ENCODE measurements around the gene APEX1.
"Not testable (repeated sequence)": the region's sequence is repeated elsewhere in the genome, so short reads cannot be mapped to it uniquely, and the experiment has no call there.

The APEX1 gene

DNA sequence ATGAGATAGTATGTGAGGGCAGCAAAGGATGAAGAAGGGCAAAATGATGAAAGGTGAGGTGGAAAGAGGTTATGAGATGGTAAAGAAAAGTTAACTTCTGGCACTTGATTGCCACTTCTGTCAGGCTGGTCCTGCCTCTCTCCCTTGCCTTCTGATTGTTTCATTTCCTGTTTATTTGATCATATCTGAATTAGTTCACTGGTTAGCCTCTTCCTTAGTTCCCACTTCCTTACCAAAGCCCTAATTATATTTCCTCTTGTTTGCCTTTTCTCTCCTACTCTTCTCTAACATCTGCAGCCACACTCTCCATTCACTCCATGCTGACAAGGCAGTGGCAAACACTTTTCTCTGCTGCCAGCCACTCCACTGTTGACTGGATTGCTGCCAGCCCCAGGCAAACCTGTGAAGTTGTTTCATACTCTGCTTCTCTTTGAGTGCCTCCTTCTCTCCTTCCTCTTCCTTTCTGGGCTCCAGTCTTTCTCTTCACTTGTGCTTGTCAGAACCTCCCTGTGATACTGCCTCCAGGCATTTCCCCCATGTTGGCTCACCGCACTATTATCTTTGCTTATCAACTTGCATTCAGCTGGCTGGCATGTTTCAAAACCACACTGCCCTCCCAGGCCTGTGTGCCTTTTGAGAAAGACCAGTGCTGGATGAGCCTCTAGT is 22.3 kb downstream of the APEX1 start:
- DNase-seq: no peak

DNA sequence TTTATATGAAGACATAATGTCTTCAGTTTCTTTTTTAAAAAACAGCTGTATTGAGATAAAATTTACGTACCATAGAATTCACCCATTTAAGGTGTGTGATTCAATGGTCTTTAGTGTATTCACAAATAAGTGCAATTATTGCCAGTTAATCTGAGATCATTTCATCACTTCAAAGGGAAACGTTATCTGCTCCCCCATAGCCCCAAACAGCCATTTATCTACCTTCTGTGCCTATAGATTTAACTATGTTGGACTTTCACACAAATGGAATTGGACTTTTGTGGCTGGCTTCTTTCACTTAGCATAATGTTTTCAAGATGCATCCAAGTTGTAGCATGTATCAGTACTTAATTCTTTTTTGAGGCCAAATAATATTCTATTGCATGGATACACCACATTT is 23.9 kb downstream of the APEX1 start:
- no peak for DNase-seq

DNA sequence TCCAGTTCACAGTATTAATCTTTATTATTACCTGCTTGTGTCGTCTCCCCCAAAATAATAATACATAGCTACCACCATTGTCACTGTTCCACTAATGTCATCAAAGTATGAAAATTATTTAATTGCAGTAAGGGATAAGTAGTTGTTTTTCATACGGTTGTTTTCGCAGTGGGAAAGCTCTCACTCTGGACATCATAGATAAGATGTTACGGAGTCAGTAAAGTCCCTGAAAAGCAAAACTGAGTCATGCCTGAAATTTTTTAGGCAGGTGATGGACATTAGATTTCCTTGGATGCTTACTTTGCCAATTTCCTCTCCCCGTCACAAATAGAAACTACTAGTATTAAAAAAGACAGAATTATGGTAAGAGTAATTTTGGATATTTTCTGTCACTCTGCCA is 27.4 kb downstream of the APEX1 start:
- no peak for DNase-seq

DNA sequence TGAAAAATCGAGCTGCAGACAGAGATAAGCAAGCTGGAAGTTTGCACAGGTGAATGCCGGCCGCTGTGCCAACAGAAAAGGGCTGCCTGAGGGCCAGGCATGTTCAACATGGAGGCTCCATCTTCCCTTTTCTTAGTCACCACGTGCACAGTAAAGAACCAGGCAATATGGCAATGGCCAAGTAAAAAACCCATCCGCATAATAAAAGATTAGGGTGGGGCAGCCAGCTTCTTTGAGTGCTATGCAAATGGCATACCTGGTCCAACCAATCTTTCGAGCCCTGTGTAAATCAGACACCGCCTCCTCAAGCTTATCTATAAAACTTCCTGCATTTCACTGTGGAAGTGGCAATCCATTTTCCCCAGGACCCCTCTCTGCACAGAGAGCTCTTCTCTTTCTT is 30.9 kb downstream of the APEX1 start:
- DNase-seq: no peak

DNA sequence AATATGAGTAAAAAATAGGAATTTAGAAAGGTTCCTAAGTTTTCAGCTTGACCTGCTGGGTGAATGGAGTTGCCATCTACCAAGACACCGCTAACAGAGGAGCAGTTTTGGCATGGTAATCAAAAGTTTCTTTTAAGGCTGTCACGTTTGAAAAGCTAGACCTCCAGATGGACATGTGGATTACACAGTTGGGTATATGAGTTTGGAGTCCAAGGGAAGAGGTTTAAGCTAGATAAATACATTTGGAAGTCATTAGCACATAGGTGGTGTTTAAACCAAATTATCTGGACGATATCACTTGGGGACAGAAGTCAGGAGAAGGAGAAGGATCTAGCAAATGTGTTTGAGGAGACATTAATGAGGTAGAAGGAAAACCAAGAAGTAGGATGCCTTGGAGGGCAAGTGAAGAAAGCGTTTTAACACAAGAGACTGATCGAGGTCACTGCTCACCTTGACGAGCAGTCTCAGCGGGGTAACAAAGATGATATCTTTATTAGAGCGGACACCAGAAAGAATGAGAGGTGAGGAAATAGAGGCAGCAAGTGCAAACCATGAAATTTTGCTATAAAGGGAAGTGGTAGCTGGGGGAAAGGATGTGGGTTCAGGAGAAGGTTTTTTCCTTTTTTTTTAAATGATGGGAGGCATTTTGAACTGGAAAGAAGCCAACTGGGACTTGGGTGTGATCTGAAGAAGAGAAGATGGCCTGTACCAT is 31.8 kb downstream of the APEX1 start:
- no peak for DNase-seq

DNA sequence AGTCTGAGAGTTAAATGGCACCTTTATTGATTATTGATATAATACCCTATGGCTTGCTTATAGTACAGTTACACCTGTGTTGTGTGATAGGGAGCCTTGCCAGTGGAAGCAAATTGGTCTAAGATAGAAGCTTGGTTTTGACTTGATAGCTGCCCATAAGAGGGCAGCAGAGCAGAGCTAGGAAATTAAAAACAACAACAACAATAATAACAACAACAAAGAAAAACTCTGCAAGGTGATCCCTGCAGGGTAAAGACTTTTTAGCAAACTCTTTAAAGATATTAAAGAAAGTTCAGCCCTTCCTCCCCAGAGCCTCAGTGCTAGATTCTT is 32.3 kb downstream of the APEX1 start:
- DNase-seq: no peak

DNA sequence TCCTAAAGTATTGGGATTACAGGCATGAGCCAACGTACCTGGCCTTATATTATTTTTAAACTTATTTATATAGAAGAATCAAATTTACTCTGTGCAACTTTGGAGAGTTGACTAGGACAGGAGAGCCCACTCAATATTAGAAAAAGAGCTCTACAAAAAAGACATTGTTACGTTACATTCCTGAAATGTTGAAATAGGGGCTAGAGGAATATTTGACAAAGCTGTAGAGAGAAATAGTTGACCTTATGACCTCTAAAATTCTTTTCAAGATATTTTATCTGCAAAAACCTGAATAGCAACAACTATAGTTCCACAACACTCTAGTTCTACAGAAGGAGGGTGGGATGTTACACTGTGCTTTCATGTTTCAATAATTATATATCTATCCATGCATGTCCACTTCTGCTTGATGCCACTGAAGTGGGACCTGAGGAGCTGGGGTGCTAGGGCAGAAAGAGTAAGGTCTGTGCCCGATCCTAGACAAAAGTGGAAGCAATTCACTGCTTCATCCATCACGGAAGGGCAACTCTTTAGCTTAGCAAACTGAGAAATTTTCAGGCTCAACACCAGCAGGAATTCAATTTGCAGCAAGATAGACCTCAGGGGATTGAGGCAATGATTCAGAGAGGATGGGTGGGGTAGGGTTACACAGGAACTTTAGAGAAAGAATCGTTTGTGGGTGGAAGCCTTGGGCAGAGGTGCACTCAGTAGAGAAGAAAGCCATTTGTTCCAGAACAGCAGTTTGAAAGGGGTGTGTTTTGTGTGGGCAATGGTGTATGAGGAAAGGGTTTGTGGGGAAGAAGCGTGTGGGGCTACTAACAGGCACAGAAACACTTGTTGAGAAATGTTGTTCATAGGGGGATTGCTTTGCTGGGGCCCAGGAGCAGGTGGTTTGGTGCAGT is 34.3 kb downstream of the APEX1 start:
- DNase-seq: no peak

DNA sequence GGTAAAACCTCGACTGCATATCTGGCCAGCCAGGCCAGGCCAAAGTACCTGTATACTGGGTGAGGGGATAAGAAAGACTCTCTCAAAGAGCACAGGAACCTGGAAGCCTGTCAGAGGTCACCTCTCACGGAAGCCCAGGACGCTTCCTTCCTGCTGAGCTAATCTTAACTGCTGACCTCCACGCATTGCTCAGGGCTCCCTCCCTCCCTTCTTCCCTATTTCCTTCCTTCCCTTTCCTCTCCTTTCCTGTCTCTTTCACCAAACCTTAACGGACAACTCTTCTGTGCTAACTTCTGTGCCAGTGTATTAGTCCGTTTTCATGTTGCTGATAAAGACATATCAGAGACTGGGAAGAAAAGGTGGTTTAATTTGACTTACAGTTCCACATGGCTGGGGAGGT is 35.5 kb downstream of the APEX1 start:
- no peak for DNase-seq

DNA sequence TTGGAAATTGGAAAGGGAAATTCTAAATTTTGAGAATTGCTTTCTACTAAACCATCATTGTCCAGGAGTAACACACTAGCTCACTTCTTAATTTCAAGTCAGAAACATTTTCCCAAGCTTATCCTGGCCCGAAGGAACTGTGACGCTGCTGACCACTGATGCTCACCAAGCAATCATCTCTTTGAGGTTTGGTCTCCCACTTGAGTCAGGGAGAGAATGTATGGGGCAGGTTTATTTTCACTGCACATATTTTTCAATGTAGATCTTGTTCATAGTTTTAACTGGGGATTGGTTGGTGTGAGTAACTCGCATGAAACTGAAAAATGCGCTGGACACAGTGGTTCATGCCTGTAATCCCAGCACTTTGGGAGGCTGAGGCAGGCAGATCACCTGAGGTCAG is 37.5 kb downstream of the APEX1 start:
- DNase-seq: no peak

DNA sequence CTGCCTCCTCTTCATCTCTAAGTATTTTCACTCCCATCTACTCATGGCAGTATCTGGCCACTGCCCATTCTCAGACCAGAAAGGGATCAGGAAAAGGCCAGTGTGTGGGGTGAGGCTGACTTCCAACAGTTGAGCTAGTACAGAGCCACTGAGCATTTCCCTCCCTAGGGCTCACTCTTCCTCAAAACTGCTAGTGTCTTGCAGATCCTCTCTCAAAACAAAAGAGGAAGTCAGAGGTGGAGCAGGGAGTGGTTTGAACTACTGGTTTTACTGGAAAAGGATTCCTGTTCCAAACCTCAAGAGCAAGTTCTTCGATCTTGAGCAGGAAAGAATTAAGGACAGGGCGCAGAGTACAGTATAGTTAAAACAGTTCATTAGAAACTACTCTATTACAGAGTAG is 38.6 kb downstream of the APEX1 start:
- DNase-seq: no peak

DNA sequence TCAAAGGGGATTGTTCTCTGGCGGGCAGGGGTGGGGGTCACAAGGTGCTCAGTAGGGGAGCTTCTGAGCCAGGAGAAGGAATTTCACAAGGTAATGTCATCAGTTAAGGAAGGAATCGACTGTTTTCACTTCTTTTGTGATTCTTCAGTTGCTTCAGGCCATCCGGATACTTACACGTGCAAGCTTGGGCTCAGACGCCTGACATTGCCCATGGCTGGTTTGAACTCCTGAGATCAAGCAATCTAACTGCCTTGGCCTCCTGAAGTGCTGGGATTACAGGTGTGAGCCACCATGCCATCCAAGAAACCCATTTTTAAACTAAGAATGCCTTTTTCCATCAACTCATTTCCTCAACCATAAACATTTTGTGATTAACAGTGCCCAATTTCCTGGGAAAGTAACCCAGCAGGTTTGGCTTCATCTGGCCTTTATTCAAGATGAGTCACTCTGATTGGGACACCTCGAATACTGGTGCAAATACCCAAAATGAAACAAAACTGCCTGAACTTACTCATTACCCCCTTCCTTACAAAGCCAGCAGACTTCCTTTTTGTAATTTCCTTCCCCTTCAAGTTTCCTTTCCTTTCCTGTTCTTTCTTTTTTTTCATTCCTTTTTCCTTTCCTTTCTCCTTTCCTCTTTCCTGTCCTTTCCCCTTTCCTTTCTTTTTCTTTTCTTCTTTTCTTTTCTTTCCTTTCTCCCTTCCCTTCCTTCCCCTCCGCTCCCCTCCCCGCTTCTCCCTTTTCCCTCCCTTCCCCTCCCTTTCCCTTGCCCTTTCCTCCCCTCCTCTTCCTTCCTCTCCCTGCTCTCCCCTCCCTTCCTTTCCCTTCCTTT is 40.1 kb downstream of the APEX1 start:
- no peak for DNase-seq

DNA sequence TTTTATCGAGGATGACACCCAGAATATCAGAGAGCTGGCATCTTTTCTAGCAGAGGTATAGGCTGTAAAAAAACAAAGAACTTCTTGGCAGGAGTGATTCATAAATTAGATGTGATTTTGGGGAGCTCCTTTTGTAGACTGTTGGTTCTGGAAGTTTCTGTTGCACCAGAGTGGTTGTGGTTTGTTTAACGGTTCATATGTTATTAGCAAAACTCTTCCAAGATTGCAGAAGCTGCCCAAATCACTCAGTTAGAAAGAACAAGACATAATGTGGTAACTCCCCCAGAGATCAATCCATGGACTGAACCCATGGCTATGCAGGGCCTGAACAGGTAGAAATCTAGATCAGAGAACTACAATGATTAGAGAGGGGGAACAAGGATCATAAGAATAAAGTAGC is 43.6 kb downstream of the APEX1 start:
- no peak for DNase-seq

DNA sequence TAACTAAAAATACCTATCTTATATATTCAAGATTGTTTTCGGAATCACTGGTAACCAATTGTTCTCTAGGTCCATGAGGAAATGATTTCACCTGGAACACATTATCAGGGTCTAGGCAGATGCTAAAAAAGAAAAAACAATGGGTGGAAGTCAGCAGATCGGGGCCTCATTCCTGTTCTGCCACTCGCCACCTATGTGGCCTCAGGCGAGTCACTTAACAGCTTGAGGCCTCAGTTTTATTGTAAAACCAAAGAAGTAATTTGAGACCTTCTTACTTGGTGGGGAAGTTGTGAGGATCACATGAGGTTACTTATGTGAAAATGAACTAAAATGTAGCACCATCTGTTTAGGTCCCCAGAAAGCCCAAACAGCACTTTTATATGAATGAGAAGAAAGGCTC is 44.1 kb downstream of the APEX1 start:
- peak; percentile 85 for DNase-seq

DNA sequence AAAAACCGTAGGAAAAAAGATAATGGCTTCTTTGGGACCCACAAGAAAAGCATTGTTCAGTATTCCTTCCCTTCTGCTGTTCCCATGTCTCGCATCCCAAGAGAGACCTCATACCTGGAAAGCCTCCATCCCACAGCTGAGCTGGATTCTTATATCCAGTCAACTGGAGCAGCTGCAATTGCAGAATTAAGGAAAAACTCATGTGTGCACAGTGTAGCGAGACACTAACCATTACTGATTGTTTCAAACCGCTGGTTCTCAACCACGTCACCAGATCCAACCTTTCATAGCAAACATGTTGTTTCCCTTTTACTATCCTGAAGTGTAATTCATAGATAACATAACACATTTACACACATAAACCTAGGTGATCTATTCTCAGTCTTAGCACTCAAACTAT is 44.9 kb downstream of the APEX1 start:
- DNase-seq: peak; percentile 50

DNA sequence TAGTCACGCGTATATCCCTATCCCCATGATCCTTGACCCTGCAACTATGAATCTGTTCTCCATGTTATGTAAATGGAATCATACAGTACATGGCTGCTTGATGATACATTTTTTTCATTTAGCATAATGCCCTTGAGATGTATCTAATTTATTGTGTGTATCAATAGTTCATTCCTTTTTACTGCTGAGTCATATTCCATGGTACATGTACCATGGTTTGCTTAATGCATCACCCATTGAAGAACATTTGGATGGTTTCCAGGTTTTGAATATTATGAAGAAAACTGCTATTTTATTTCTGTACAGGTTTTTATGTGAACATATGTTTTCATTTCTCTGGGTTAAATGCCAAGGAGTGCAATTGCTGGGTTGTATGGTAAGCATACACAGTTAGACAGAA is 46.3 kb downstream of the APEX1 start:
- no peak for DNase-seq

DNA sequence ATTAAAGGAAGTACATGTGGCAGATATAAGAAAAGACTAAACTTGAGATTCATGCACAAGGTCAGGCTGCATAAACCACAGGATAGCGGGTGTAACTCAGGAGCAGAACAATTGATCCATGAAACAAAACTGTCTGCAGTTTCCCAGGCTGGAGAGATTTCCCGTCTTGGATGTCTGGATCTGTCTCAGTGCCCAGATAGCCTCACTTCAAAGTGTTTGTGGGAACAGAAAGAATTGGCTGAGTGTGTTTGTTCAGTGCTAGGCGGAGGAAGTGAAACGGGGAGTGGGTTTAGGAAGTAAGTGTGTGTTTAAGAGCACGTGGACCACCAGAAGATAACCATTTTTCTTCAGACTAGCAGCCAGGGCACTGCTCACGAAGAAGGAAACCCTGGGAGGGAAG is 48.9 kb downstream of the APEX1 start:
- no peak for DNase-seq

DNA sequence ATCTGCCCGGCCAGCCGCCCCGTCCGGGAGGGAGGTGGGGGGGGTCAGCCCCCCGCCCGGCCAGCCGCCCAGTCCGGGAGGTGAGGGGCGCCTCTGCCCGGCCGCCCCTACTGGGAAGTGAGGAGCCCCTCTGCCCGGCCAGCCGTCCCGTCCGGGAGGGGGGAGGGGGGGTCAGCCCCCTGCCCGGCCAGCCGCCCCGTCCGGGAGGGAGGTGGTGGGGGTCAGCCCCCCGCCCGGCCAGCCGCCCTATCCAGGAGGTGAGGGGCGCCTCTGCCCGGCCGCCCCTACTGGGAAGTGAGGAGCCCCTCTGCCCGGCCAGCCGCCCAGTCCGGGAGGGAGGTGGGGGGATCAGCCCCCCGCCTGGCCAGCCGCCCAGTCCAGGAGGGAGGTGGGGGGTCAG is 51.2 kb downstream of the APEX1 start:
- not testable (repeated sequence) for DNase-seq

DNA sequence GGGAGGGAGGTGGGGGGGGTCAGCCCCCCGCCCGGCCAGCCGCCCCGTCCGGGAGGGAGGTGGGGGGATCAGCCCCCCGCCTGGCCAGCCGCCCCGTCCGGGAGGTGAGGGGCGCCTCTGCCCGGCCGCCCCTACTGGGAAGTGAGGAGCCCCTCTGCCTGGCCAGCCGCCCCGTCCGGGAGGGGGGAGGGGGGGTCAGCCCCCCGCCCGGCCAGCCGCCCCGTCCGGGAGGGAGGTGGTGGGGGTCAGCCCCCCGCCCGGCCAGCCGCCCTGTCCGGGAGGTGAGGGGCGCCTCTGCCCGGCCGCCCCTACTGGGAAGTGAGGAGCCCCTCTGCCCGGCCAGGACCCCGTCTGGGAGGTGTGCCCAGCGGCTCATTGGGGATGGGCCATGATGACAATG is 51.7 kb downstream of the APEX1 start:
- DNase-seq: not testable (repeated sequence)
